Stimulated activated naive CD8-positive, alpha-beta T cell treated with anti-CD3 and anti-CD28 coated beads, Interleukin-15, amount 100 ng/mL, for 72 hours (primary cell): ENCODE measurements around the gene WASL.

ENCODE experiments used
- ATAC-seq: fragments of 150-1000 bp; cut with Tn5 transposase; 2 replicates; pipeline ENCODE4 v1.10.0; 2021; ENCODE audit warnings: mild to moderate bottlenecking, moderate library complexity
- DNase-seq, 2 donors: peaks; one replicate each; pipeline ENCODE4 v3.0.0; 2021 to 2022
- H3K27ac Mint-ChIP-seq, 2 donors: one replicate each; pipeline ENCODE4 v1.8.0; 2022; ENCODE audit warnings: mild to moderate bottlenecking in 2 of 2, mixed read lengths in 2 of 2, moderate library complexity in 2 of 2
- H3K27me3 Mint-ChIP-seq: one replicate; pipeline ENCODE4 v1.8.0; 2022; ENCODE audit warnings: mixed read lengths
- H3K4me1 Mint-ChIP-seq: one replicate; pipeline ENCODE4 v1.8.0; 2022; ENCODE audit warnings: mild to moderate bottlenecking, mixed read lengths
- H3K4me3 Mint-ChIP-seq, 2 donors: one replicate each; pipeline ENCODE4 v1.8.0; 2022; ENCODE audit warnings: mild to moderate bottlenecking in 2 of 2, mixed read lengths in 2 of 2, moderate library complexity in 1 of 2
- H3K9me3 Mint-ChIP-seq, 2 donors: one replicate each; pipeline ENCODE4 v1.8.0; 2022; ENCODE audit warnings: mixed read lengths in 2 of 2

WASL gene

DNA sequence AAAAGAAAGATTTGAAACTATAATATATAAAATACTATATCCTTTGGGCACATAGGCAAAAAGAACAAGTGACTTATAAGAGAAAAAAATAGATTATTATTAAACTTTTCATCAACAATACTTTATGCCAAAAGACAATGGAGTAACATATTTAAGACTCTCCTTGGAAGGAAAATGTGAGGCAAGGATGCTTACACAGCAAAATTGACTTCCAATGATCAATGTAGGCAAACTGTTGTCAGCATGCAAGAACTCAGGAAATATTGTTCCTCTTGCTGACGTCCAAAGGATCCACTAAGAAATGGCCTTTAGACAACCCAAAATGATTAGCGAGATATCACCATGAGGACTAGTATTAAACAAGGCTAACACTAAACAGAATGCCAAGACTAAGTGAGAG, 116.0 kb downstream of the WASL start:
- H3K27ac Mint-ChIP-seq = no peak overlapping the region
- H3K4me1 Mint-ChIP-seq = no peaks in the 10 kb centered on the region
- H3K4me3 Mint-ChIP-seq = no peak overlapping the region
- DNase-seq = no peak
- H3K9me3 Mint-ChIP-seq = no peaks in the 10 kb centered on the region
- ATAC-seq = no peak
- peaks cover 20% of the 10 kb centered on the region for H3K27me3 Mint-ChIP-seq
